T-helper 17 cell (primary cell): ENCODE results near the gene NUB1. TPM values are rescaled to one million over a fixed set of nuclear protein-coding genes. Genes with fewer than 3 reads are reported as not detected.

Experiments used
- total RNA-seq, 4 donors: library from RNA in 2 of 4; stranded (reverse) in 2 of 4; gene quantifications; one replicate each; pipeline ENCODE4 v1.2.3 and lab custom pipeline; 2022 to 2026

Gene NUB1
- total RNA-seq, 2 donors from 2014 or later, result 71.9 to 87.2 TPM

Other genes with a start within 250 kb of the NUB1 start
- not detected for gene GBX1, start 174.1 kb upstream of the NUB1 start, total RNA-seq
- gene ASB10, start 154.6 kb upstream of the NUB1 start, total RNA-seq, result not detected
- gene H2BK1, start 131.3 kb upstream of the NUB1 start, total RNA-seq, result 1 to 10 TPM; 1.0 to 4.1 TPM
- gene ABCF2, start 114.6 kb upstream of the NUB1 start, total RNA-seq, result 10 to 100 TPM; 24.2 to 26.7 TPM
- gene CHPF2, start 109.3 kb upstream of the NUB1 start, total RNA-seq, result 10 to 100 TPM; 39.4 to 41.6 TPM
- 10 to 100 TPM in 1 of 2 donors, 1 to 10 TPM in 1; 9.8 to 10.7 TPM for gene SMARCD3, start 93.1 kb upstream of the NUB1 start, total RNA-seq
- 10 to 100 TPM in 1 of 2 donors, 1 to 10 TPM in 1; 9.7 to 24.4 TPM for gene WDR86, start 68.2 kb downstream of the NUB1 start, total RNA-seq
- under 1 TPM in 1 of 2 donors, not detected in 1; 0.99 TPM for gene CRYGN, start 98.3 kb downstream of the NUB1 start, total RNA-seq
- 10 to 100 TPM; 62.5 to 71.1 TPM for gene RHEB, start 178.1 kb downstream of the NUB1 start, total RNA-seq